Activated CD4-positive, CD25-positive, alpha-beta regulatory T cell treated with anti-CD3 and anti-CD28 coated beads, Interleukin-2, amount 50 U/mL, for 24 hours (primary cell): Measurements from ENCODE around the gene RHOBTB1.
"Not testable (repeated sequence)": the region's sequence is repeated elsewhere in the genome, so short reads cannot be mapped to it uniquely, and the experiment has no call there.

Experiments
- ATAC-seq, 2 donors: fragments of 150-1000 bp; cut with Tn5 transposase; one replicate each; pipeline ENCODE4 v1.10.0; 2021; ENCODE audit warnings: mild to moderate bottlenecking in 1 of 2, moderate library complexity in 1 of 2

Gene RHOBTB1

GRCh38 chr10:60940446-60940845 lies 3.5 kb downstream of the RHOBTB1 start:
- ATAC-seq = no peak

- ATAC-seq = no peak
Observed at GRCh38 chr10:60937784-60938654, 6.0 kb downstream of the RHOBTB1 start.

- no peak for ATAC-seq
Observed at GRCh38 chr10:60937022-60937421, 7.0 kb downstream of the RHOBTB1 start.

GRCh38 chr10:60934215-60935175 lies 9.5 kb downstream of the RHOBTB1 start:
- ATAC-seq = no peak

- no peak for ATAC-seq
Observed at GRCh38 chr10:60932756-60933155, 11.2 kb downstream of the RHOBTB1 start.

- no peak for ATAC-seq
Observed at GRCh38 chr10:60930237-60930636, 13.7 kb downstream of the RHOBTB1 start.

GRCh38 chr10:60921633-60922032 lies 22.4 kb downstream of the RHOBTB1 start:
- ATAC-seq = no peak

GRCh38 chr10:60920479-60920878 lies 23.5 kb downstream of the RHOBTB1 start:
- no peak for ATAC-seq

- ATAC-seq = no peak
Observed at GRCh38 chr10:60919551-60919950, 24.4 kb downstream of the RHOBTB1 start.

GRCh38 chr10:60917331-60918280 lies 26.4 kb downstream of the RHOBTB1 start:
- ATAC-seq = no peak

- no peak for ATAC-seq
Observed at GRCh38 chr10:60916025-60916424, 28.0 kb downstream of the RHOBTB1 start.

- ATAC-seq = no peak
Observed at GRCh38 chr10:60914690-60915141, 29.3 kb downstream of the RHOBTB1 start.

GRCh38 chr10:60913657-60914056 lies 30.3 kb downstream of the RHOBTB1 start:
- no peak for ATAC-seq

- no peak for ATAC-seq
Observed at GRCh38 chr10:60913071-60913470, 30.9 kb downstream of the RHOBTB1 start.

- ATAC-seq = no peak
Observed at GRCh38 chr10:60911715-60912114, 32.3 kb downstream of the RHOBTB1 start.

- no peak for ATAC-seq
Observed at GRCh38 chr10:60911216-60911615, 32.8 kb downstream of the RHOBTB1 start.

GRCh38 chr10:60910543-60910942 lies 33.4 kb downstream of the RHOBTB1 start:
- no peak for ATAC-seq

GRCh38 chr10:60908896-60909295 lies 35.1 kb downstream of the RHOBTB1 start:
- ATAC-seq = no peak

- no peak for ATAC-seq
Observed at GRCh38 chr10:60908031-60908430, 36.0 kb downstream of the RHOBTB1 start.

GRCh38 chr10:60907236-60907635 lies 36.7 kb downstream of the RHOBTB1 start:
- no peak for ATAC-seq

GRCh38 chr10:60906825-60907224 lies 37.2 kb downstream of the RHOBTB1 start:
- ATAC-seq = not testable (repeated sequence)

GRCh38 chr10:60906411-60906810 lies 37.6 kb downstream of the RHOBTB1 start:
- ATAC-seq = no peak
